Suprapubic skin (tissue), 4 donors: ENCODE data around the gene LANCL2. TPM values are rescaled to one million over a fixed set of nuclear protein-coding genes. Genes with fewer than 3 reads are reported as not detected.

ENCODE experiments used
- DNase-seq, 2 donors: peaks; one replicate each; pipeline ENCODE4 v3.0.0-alpha.2; 2019; ENCODE audit warnings: low spot score in 2 of 2
- H3K27ac ChIP-seq: fragments of 200-600 bp; sonication (generic); one replicate; pipeline ENCODE4 v1.5.1; 2019
- H3K27me3 ChIP-seq: fragments of 200-600 bp; sonication (generic); one replicate; pipeline ENCODE4 v1.5.1; 2019
- H3K36me3 ChIP-seq: fragments of 200-600 bp; sonication (generic); one replicate; pipeline ENCODE4 v1.5.1; 2019
- H3K4me1 ChIP-seq: fragments of 200-600 bp; sonication (generic); one replicate; pipeline ENCODE4 v1.5.1; 2019
- H3K4me3 ChIP-seq: fragments of 200-600 bp; sonication (generic); one replicate; pipeline ENCODE4 v1.5.1; 2019; ENCODE audit warnings: mild to moderate bottlenecking
- H3K9me3 ChIP-seq: fragments of 200-600 bp; sonication (generic); one replicate; pipeline ENCODE4 v1.5.1; 2019
- EP300 ChIP-seq: sonication (generic); formaldehyde crosslinking; IDR thresholded peaks from one replicate; pipeline ENCODE4 v1.6.1; 2017; ENCODE audit warnings: antibody characterized with exemption
- POLR2A ChIP-seq, 2 donors: fragments of 450-650 bp; IDR thresholded peaks; one replicate each; pipeline ENCODE4 v1.6.1; 2017; ENCODE audit warnings: antibody characterized with exemption in 2 of 2, mild to moderate bottlenecking in 2 of 2, moderate library complexity in 2 of 2
- POLR2AphosphoS5 ChIP-seq, 3 donors: sonication (generic); formaldehyde crosslinking; IDR thresholded peaks; one replicate each; pipeline ENCODE4 v1.6.1; 2017; ENCODE audit warnings: antibody characterized with exemption in 3 of 3
- WGBS: methylation state at CpG from one replicate; pipeline ENCODE4 v1.1.5; 2018; 5-methylcytosine and 5-hydroxymethylcytosine counted together
- total RNA-seq, 4 donors: library from RNA; depleted of rRNA; stranded (reverse); fragments of >200 nt; gene quantifications; one replicate each; pipeline ENCODE4 v1.1.0, GENCODE V29; 2016
- TF ChIP-seq, protein P1 (sequence below), 2 donors: fragments of 200-600 bp in 1 of 2; fragments of 450-650 bp in 1 of 2; sonication (generic) in 1 of 2; IDR thresholded peaks; one replicate each; pipeline ENCODE4 v1.5.1; 2016 to 2019; ENCODE audit warnings: antibody characterized with exemption in 2 of 2, mild to moderate bottlenecking in 1 of 2, moderate library complexity in 1 of 2

Gene LANCL2
- total RNA-seq, 4 donors from 2014 or later: 11.4 to 22.9 (median 17.7) TPM

- H3K9me3 ChIP-seq: peaks cover 10% of the 10 kb centered on the region
- no peaks in the 10 kb centered on the region for H3K4me1 ChIP-seq
- no peak overlapping the region for H3K27ac ChIP-seq
- WGBS: 85% methylated on average over 1 of the region's 1 CpG
- H3K36me3 ChIP-seq: no peaks in the 10 kb centered on the region
- H3K27me3 ChIP-seq: no peaks in the 10 kb centered on the region
- no peak for TF ChIP-seq EP300
- no peak for TF ChIP-seq POLR2AphosphoS5 (IDR thresholded peaks at IDR 0.05)
- TF ChIP-seq, protein P1, sequence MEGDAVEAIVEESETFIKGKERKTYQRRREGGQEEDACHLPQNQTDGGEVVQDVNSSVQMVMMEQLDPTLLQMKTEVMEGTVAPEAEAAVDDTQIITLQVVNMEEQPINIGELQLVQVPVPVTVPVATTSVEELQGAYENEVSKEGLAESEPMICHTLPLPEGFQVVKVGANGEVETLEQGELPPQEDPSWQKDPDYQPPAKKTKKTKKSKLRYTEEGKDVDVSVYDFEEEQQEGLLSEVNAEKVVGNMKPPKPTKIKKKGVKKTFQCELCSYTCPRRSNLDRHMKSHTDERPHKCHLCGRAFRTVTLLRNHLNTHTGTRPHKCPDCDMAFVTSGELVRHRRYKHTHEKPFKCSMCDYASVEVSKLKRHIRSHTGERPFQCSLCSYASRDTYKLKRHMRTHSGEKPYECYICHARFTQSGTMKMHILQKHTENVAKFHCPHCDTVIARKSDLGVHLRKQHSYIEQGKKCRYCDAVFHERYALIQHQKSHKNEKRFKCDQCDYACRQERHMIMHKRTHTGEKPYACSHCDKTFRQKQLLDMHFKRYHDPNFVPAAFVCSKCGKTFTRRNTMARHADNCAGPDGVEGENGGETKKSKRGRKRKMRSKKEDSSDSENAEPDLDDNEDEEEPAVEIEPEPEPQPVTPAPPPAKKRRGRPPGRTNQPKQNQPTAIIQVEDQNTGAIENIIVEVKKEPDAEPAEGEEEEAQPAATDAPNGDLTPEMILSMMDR (IDR thresholded peaks at IDR 0.05): no peak
- no peak for TF ChIP-seq POLR2A (IDR thresholded peaks at IDR 0.05)
- no peak overlapping the region for H3K4me3 ChIP-seq
- DNase-seq: no peak
These were observed 93.2 kb downstream of the LANCL2 start for GRCh38 chr7:55458351-55458750.

GRCh38 chr7:55463686-55464262, 98.6 kb downstream of the LANCL2 start:
- Histone ChIP-seq H3K36me3 (peaks cover 16% of the 10 kb centered on the region), H3K4me1 (no peaks in the 10 kb centered on the region), H3K27me3 (no peaks in the 10 kb centered on the region), H3K27ac (no peak overlapping the region), H3K4me3 (no peak overlapping the region), H3K9me3 (peaks cover 3% of the 10 kb centered on the region)
- no peak for DNase-seq
- TF ChIP-seq POLR2A (IDR thresholded peaks at IDR 0.05) (no peak), EP300 (no peak), POLR2AphosphoS5 (IDR thresholded peaks at IDR 0.05) (no peak)
- TF ChIP-seq, protein P1 (IDR thresholded peaks at IDR 0.05): no peak
- WGBS: 89% methylated on average over 3 of the region's 4 CpGs

- no peaks in the 10 kb centered on the region for H3K27me3 ChIP-seq
- H3K36me3 ChIP-seq: peaks cover 16% of the 10 kb centered on the region
- no peaks in the 10 kb centered on the region for H3K9me3 ChIP-seq
- no peak for DNase-seq
- WGBS: 100% methylated on average over 1 of the region's 2 CpGs
- H3K4me3 ChIP-seq: no peak overlapping the region
- no peaks in the 10 kb centered on the region for H3K4me1 ChIP-seq
- H3K27ac ChIP-seq: no peak overlapping the region
- TF ChIP-seq POLR2AphosphoS5 (IDR thresholded peaks at IDR 0.05) (no peak), EP300 (no peak)
These were observed 99.3 kb downstream of the LANCL2 start for GRCh38 chr7:55464422-55464821.

- no peak overlapping the region for H3K4me3 ChIP-seq
- H3K9me3 ChIP-seq: no peaks in the 10 kb centered on the region
- TF ChIP-seq EP300: no peak
- TF ChIP-seq, protein P1 (IDR thresholded peaks at IDR 0.05): no peak
- no peak for TF ChIP-seq POLR2AphosphoS5 (IDR thresholded peaks at IDR 0.05)
- no peak for TF ChIP-seq POLR2A (IDR thresholded peaks at IDR 0.05)
- WGBS: 96% methylated on average over 2 of the region's 2 CpGs
- no peak for DNase-seq
- H3K4me1 ChIP-seq: no peaks in the 10 kb centered on the region
- H3K27ac ChIP-seq: no peak overlapping the region
- no peaks in the 10 kb centered on the region for H3K27me3 ChIP-seq
- H3K36me3 ChIP-seq: peaks cover 16% of the 10 kb centered on the region
These were observed 100.6 kb downstream of the LANCL2 start for GRCh38 chr7:55465691-55466090.

DNA sequence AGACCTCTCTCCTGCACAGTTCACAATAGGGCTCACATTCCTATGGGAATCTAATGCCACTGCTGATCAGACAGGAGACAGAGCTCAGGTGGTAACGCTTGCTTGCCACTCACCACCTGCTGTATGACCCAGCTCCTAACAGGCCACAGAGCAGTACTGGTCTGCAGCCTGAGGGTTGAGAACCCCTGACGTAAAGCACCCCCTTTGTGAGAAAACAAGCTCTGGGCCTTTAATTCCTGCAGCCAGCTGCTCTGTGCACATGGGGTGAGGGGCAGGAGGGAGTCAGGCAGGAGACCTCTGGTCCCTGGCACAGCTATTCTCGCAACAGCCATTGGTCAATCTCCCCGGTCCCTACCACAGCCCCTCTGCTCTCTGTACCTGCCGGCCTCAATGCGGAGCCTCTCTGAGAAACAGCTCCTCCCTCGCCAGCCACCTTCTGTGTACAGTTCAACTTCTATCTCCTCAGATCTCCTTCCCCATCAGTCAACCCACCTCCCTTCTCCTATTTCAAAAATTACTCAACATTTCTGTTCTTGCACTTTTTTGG, 102.0 kb downstream of the LANCL2 start:
- 96% methylated on average over 7 of the region's 7 CpGs for WGBS
- Histone ChIP-seq H3K9me3 (no peaks in the 10 kb centered on the region), H3K27me3 (no peaks in the 10 kb centered on the region), H3K36me3 (peaks cover 16% of the 10 kb centered on the region), H3K4me3 (no peak overlapping the region), H3K27ac (no peak overlapping the region), H3K4me1 (no peaks in the 10 kb centered on the region)
- no peak for DNase-seq
- TF ChIP-seq, protein P1 (IDR thresholded peaks at IDR 0.05): no peak

DNA sequence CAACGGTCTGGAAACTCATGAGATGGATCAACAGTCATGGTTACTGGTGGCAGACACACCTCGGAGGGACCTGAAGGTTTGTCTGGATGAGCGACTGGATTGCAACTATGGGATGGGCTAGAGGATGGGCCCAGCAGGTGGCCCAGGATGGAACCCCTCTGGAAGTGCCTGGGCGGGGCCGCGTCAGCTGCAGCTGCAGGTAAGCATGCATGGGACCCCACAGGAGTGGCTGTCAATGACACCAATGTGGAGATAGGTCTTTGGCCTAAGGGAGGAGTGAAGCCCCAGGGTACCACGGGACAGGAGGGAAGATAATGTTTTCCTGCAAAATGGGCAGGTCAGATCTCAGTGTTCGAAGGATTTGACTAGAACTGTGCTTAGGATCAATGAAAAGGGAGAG, 103.4 kb downstream of the LANCL2 start:
- no peak for DNase-seq
- H3K36me3 ChIP-seq: peaks cover 23% of the 10 kb centered on the region
- no peak overlapping the region for H3K27ac ChIP-seq
- no peak overlapping the region for H3K4me3 ChIP-seq
- over 99% methylated on average over 8 of the region's 8 CpGs for WGBS
- H3K27me3 ChIP-seq: no peaks in the 10 kb centered on the region
- no peak for TF ChIP-seq POLR2A (IDR thresholded peaks at IDR 0.05)
- TF ChIP-seq, protein P1 (IDR thresholded peaks at IDR 0.05): no peak
- TF ChIP-seq POLR2AphosphoS5 (IDR thresholded peaks at IDR 0.05): no peak
- no peak for TF ChIP-seq EP300
- H3K9me3 ChIP-seq: no peaks in the 10 kb centered on the region
- H3K4me1 ChIP-seq: no peaks in the 10 kb centered on the region
